ENCODE measurements around the gene ENPP6. TPM values are rescaled to one million over a fixed set of nuclear protein-coding genes. Genes with fewer than 3 reads are reported as not detected.

Gene ENPP6
- polyA plus RNA-seq, 2 of the 4 experiments (the other 2 are of a cell fraction), result not detected

- WGBS (ENCODE audit: missing lambda C conversion rate), result 69% methylated on average over 2 of the region's 2 CpGs
These were observed 30.5 kb upstream of the ENPP6 start for GRCh38 chr4:184248216-184248615.

GRCh38 chr4:184247421-184247820 is 29.7 kb upstream of the ENPP6 start:
- DNase-seq (ENCODE audit: low read depth in 1 of 2, low spot score in 1 of 2) (no peak), ATAC-seq (no peak), FAIRE-seq (no peak)
- Histone ChIP-seq H3K4me1 (no peaks in the 10 kb centered on the region), H3K9me3 (no peaks in the 10 kb centered on the region), H3K4me2 (no peak overlapping the region), H3K4me3 (no peak overlapping the region), H3K27ac (no peak overlapping the region)
- 44% methylated on average over 1 of the region's 1 CpG for WGBS (ENCODE audit: missing lambda C conversion rate)
- no peak for TF ChIP-seq HDAC2 (IDR thresholded peaks at IDR 0.05)
- TF ChIP-seq POLR2A (IDR thresholded peaks at IDR 0.05; ENCODE audit: low read length), result no peak
- CTCF ChIA-PET, result interaction anchor here (0.7 kb wide), 2 partner anchors 16 to 253 kb away, joined by 3 to 4 read pairs; no protein-coding TSS in a partner anchor
- POLR2A ChIA-PET, result no interaction called here

More at GRCh38 chr4:184248216-184248615, 30.5 kb upstream of the ENPP6 start:
- Histone ChIP-seq H3K27ac (no peak overlapping the region), H3K4me3 (no peak overlapping the region), H3K9me3 (no peaks in the 10 kb centered on the region), H3K4me1 (no peaks in the 10 kb centered on the region), H3K4me2 (no peak overlapping the region)
- DNase-seq (ENCODE audit: low read depth in 1 of 2, low spot score in 1 of 2) (no peak), FAIRE-seq (no peak), ATAC-seq (no peak)
- ChIA-PET CTCF (no interaction called here), POLR2A (no interaction called here)
- TF ChIP-seq KDM1A (IDR thresholded peaks at IDR 0.05; ENCODE audit: low read depth) (no peak), TFCP2L1 (CRISPR knock-in tag; IDR thresholded peaks at IDR 0.05) (no peak), GATA3 (IDR thresholded peaks at IDR 0.05; ENCODE audit: borderline replicate concordance) (no peak), EP300 (IDR thresholded peaks at IDR 0.05) (no peak), CEBPB (IDR thresholded peaks at IDR 0.05) (no peak), MAFK (IDR thresholded peaks at IDR 0.05; ENCODE audit: partially characterized antibody) (no peak), ATOH8 (CRISPR knock-in tag; IDR thresholded peaks at IDR 0.05; ENCODE audit: low read depth) (no peak), RNF2 (IDR thresholded peaks at IDR 0.05; ENCODE audit: borderline replicate concordance, low read depth) (no peak)
- TF ChIP-seq, protein P1, sequence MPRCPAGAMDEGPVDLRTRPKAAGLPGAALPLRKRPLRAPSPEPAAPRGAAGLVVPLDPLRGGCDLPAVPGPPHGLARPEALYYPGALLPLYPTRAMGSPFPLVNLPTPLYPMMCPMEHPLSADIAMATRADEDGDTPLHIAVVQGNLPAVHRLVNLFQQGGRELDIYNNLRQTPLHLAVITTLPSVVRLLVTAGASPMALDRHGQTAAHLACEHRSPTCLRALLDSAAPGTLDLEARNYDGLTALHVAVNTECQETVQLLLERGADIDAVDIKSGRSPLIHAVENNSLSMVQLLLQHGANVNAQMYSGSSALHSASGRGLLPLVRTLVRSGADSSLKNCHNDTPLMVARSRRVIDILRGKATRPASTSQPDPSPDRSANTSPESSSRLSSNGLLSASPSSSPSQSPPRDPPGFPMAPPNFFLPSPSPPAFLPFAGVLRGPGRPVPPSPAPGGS (IDR thresholded peaks at IDR 0.05), result no peak
- TF ChIP-seq, protein P2, sequence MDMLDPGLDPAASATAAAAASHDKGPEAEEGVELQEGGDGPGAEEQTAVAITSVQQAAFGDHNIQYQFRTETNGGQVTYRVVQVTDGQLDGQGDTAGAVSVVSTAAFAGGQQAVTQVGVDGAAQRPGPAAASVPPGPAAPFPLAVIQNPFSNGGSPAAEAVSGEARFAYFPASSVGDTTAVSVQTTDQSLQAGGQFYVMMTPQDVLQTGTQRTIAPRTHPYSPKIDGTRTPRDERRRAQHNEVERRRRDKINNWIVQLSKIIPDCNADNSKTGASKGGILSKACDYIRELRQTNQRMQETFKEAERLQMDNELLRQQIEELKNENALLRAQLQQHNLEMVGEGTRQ (IDR thresholded peaks at IDR 0.05), result no peak
- TF ChIP-seq, protein P3, sequence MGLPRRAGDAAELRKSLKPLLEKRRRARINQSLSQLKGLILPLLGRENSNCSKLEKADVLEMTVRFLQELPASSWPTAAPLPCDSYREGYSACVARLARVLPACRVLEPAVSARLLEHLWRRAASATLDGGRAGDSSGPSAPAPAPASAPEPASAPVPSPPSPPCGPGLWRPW (IDR thresholded peaks at IDR 0.05), result no peak

DNA sequence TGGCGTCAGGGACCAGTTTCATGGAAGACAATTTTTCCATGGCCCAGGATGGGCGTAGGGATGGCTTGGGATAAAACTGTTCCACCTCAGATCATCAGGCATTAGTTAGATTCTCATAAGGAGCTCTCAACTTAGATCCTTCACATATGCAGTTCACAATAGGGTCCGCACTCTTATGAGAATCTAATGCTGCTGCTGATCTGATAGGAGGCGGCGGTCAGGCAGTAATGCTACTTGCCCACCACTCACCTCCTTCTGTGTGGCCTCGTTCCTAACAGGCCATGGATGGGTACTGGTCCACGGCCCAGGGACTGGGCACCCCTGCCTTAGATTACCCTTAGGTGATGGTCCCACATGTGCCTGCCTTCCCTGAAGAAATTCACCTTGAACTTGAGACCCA is 28.8 kb upstream of the ENPP6 start:
- Histone ChIP-seq H3K4me1 (no peaks in the 10 kb centered on the region), H3K9me3 (no peaks in the 10 kb centered on the region), H3K27ac (no peak overlapping the region), H3K4me3 (no peak overlapping the region), H3K4me2 (no peak overlapping the region)
- POLR2A ChIA-PET, result no interaction called here
- FAIRE-seq (no peak), ATAC-seq (no peak), DNase-seq (ENCODE audit: low read depth in 1 of 2, low spot score in 1 of 2) (no peak)
- 54% methylated on average over 6 of the region's 7 CpGs for WGBS (ENCODE audit: missing lambda C conversion rate)
- no peak for TF ChIP-seq POLR2AphosphoS2 (conservative IDR thresholded peaks at IDR 0.05; ENCODE audit: low read length)
- TF ChIP-seq, protein P2 (IDR thresholded peaks at IDR 0.05), result no peak
- CTCF ChIA-PET, result interaction anchor here (1.4 kb wide), 1 partner anchor 17 kb away, joined by 5 read pairs; no protein-coding TSS in a partner anchor

GRCh38 chr4:184238072-184238745 is 20.5 kb upstream of the ENPP6 start:
- WGBS (ENCODE audit: missing lambda C conversion rate), result 57% methylated on average over 8 of the region's 8 CpGs
- H3K27ac ChIP-seq, result no peak overlapping the region
- H3K4me1 ChIP-seq, result no peaks in the 10 kb centered on the region
- no peak overlapping the region for H3K4me3 ChIP-seq
- H3K9me3 ChIP-seq, result no peaks in the 10 kb centered on the region
- no peak for DNase-seq (ENCODE audit: low read depth in 1 of 2, low spot score in 1 of 2)
- H3K4me2 ChIP-seq, result no peak overlapping the region
- ChIA-PET POLR2A (no interaction called here), CTCF (interaction anchor here (2.0 kb wide), 1 partner anchor 13 kb away, joined by 6 read pairs; no protein-coding TSS in a partner anchor)
- no peak for TF ChIP-seq HDAC2 (IDR thresholded peaks at IDR 0.05)
- ATAC-seq, result no peak
- FAIRE-seq, result no peak
